Superior temporal gyrus (tissue), 1 donor: ENCODE measurements around the gene SERPIND1.
"Not testable (repeated sequence)": the region's sequence is repeated elsewhere in the genome, so short reads cannot be mapped to it uniquely, and the experiment has no call there.

Experiments used
- DNase-seq: peaks from one replicate; pipeline ENCODE4 v3.0.0-alpha.2; 2016; ENCODE audit errors: extremely low spot score

SERPIND1 gene, protein sequence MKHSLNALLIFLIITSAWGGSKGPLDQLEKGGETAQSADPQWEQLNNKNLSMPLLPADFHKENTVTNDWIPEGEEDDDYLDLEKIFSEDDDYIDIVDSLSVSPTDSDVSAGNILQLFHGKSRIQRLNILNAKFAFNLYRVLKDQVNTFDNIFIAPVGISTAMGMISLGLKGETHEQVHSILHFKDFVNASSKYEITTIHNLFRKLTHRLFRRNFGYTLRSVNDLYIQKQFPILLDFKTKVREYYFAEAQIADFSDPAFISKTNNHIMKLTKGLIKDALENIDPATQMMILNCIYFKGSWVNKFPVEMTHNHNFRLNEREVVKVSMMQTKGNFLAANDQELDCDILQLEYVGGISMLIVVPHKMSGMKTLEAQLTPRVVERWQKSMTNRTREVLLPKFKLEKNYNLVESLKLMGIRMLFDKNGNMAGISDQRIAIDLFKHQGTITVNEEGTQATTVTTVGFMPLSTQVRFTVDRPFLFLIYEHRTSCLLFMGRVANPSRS

DNA sequence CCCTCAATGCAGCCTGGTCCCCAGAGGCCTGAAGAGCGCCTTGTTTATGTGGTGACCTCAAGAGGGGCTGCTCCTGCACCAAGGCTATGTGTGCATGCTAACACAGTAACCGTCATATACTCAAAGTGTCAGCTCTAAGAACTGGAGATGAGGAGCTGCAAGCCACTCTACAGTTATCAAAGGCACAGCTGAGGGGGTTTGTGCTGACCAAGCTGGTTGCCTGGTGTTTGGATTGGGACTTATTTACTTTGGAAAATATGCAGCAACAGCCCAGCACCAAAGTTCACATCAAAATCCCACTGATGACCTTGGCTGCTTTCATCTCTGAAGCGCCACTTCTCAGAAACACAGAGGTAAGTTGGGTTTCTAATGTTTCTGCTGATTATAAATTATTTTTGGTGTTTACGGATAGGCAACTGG is at the start of gene SERPIND1:
Gene SERPIND1, plus strand, starts transcription at position 321 of the 420 bp plus-strand sequence. CDS start 5,200 bp downstream, outside the sequence.
- no peak for DNase-seq

DNA sequence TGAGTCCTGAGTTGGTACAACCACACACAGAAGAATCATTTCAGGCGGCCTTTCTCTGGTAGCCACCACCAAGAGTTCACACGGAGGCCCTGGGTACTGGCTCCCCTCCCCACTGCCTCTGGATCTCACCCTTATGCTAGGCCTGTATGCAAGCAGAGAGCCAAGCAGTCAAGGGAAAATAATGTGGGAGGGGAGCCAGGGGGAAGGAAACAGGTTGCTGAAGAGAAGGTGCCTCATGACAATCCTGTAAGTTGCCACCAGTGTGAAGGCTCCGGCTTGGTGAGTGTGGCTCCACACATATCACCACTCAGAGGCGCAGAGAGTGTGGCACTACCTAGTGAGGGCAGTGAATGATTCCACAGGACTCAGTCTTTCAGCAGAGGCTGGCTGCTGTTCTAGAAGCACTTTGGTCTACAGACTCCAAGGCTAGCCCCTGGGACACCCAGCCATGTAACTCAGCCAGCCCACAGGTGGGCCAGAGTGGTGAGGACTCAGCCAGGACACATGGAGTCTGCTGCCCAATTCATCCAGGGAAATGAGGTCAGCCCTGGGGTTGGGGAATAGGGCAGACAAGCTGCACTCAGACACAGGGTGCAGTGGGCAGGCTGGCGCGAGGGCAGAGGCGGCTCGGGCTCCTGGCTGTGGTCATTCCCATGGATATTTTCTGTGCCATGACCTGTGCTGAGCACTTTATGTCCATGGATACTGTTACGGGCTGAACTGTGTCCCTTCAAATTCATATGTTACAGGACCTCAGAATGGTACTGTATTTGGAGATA is 49.0 kb upstream of the SERPIND1 start:
- DNase-seq, result no peak

- DNase-seq, result no peak
Measured at GRCh38 chr22:20725987-20726558, 47.8 kb upstream of the SERPIND1 start.

- no peak for DNase-seq
Measured at GRCh38 chr22:20727118-20728015, 46.5 kb upstream of the SERPIND1 start.

DNA sequence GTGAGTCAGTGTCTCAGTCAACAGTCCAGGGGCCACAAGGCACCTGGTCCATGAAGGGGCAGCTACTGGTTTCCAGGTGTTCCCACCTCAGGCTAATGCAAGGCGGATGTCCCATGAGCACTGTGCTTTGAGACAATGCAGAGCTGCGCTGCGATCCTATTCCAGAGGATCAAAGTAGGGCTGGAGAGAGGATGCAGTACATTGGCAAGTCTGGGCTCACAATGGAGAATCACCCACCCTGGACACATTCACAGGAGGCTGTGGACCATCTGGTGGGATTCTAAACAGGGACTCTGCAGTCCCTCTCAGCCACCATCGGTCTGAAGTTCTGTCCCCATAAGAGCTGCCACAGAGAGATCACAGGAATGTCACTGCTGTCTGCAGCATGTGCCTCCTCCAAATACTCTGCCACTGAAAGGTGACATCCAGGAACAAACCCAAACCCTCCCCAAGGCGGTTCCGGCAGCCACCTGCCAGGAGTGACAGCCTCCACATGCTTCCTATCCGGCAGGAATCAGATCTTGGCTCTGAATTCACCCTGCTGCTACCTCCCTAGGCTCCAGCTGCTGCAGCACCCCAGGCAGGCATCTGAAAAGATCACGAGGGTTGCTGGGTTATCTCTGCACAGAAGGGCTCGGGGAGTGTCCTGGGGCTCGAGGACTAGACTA is 45.3 kb upstream of the SERPIND1 start:
- no peak for DNase-seq

DNA sequence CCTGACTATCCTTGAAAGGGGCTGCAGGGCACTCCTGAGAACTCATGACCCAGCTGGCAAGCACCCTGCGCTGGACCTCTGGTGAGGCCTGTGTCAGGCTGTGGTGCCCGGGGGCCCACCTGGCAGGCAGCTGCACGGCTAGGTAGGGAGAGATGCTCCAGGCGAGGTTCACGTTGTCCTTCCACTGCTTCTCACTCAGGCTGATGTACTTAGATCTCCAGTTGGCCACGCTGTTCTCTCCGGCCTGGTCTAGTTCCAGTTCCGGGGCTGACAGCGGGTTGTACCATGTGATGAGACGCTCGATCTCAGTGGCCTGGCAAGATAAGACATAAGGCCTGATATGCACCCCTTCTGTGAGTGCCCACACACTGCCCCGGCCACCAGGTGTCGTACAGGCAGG is 44.7 kb upstream of the SERPIND1 start:
- DNase-seq, result no peak

GRCh38 chr22:20732431-20732830 is 41.5 kb upstream of the SERPIND1 start:
- not testable (repeated sequence) for DNase-seq

GRCh38 chr22:20735356-20736162 is 38.4 kb upstream of the SERPIND1 start:
- not testable (repeated sequence) for DNase-seq

GRCh38 chr22:20736891-20737290 is 37.0 kb upstream of the SERPIND1 start:
- not testable (repeated sequence) for DNase-seq

DNA sequence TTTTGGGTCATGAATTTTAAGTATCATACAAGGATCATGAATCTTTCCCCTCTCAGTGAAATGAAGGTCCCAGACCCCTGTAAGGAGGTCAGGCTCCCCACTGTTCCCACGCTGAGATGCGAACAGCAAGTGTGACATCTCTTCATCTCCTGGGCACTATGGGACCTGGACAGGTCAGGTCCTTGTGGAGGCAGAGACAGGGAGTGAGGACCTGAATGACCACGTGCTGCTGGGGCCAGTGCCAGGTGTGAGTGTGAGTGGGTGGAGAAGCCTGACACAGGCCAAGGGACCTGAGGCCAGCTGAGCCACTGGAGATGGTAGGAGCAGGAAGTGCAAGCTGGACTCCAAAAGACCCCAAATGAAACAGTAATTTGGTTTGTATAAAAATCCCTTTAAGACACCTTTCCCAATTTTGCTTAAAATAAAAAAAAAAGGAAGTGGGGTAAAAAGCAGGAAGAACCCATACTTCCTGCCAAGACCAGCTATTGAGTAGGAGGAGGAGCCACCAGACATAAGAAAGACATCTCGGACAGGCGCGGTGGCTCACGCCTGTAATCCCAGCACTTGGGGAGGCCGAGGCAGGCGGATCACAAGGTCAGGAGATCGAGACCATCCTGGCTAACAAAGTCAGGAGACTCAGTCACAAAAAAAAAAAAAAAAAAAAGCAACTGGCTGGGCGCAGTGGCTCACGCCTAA is 35.4 kb upstream of the SERPIND1 start:
- no peak for DNase-seq

- no peak for DNase-seq
Measured at GRCh38 chr22:20740222-20740951, 33.5 kb upstream of the SERPIND1 start.

GRCh38 chr22:20741008-20741633 is 32.8 kb upstream of the SERPIND1 start:
- DNase-seq, result no peak

- DNase-seq, result peak; percentile 80
Measured at GRCh38 chr22:20741634-20742581, 32.0 kb upstream of the SERPIND1 start.

GRCh38 chr22:20742764-20743163 is 31.1 kb upstream of the SERPIND1 start:
- DNase-seq, result no peak

DNA sequence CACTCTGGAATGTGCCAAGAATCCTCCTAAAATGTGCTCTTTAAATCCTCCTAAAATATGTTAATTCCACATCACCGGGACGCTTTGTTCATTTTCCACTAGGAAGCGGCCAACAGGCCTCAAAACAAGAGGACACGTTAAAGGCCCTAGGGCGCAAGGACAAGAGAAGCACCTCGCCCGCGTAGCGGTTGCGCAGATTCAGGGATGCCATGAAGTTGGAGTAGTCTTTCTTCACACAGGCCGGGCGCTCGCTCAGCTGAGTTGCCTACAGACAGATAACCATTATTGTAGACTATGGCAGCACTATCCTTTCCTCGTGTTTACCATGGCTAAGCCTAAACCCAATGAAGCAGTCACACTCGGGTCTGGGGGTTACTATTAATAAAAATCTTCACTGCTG is 29.5 kb upstream of the SERPIND1 start:
- peak; percentile 34 for DNase-seq

DNA sequence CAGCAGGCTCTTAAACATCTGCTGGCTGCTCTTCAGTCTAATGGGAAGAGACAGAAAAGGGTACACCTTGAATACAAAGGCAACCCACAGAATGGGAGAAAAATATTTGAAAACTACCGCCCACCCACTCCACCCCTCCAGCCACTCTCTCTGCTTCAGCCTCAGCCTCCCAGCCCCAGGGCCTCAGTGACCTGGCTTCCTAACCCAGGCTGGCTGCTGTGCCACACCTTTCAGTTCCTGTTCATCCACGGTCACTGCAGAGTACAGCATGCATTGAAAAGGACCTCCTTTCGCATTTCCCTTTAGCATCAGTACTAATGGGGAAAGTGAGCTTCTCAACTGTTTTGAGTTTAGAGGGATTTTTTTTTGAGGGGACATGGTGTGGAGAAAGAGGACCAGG is 28.8 kb upstream of the SERPIND1 start:
- no peak for DNase-seq
